ENCODE measurements around the gene COQ10A. TPM values are rescaled to one million over a fixed set of nuclear protein-coding genes. Genes with fewer than 3 reads are reported as not detected.

Gene COQ10A
- total and polyA plus RNA-seq, 4 donors: 3.2 to 40.7 (median 15.5) TPM

DNA sequence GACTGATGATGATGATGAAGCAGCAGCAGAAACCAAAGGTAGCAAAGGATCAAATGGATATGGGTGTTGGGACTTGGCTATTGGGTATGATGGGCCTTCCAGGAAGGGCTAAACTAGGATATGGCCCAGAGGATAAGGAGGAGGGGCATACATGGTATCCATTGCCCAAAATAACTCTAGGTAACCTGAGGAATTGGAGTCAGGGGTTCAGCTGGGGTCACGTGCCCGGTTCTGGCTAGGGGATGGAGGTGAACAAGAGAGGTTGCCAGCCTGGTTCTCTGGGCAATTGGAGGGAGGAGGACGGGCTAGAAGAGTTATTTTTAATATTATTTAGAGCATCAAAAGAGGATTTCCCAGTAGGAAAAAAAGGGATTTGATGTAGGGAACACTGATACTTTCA is 5.8 kb upstream of the COQ10A start:
- TF ChIP-seq, protein P1, sequence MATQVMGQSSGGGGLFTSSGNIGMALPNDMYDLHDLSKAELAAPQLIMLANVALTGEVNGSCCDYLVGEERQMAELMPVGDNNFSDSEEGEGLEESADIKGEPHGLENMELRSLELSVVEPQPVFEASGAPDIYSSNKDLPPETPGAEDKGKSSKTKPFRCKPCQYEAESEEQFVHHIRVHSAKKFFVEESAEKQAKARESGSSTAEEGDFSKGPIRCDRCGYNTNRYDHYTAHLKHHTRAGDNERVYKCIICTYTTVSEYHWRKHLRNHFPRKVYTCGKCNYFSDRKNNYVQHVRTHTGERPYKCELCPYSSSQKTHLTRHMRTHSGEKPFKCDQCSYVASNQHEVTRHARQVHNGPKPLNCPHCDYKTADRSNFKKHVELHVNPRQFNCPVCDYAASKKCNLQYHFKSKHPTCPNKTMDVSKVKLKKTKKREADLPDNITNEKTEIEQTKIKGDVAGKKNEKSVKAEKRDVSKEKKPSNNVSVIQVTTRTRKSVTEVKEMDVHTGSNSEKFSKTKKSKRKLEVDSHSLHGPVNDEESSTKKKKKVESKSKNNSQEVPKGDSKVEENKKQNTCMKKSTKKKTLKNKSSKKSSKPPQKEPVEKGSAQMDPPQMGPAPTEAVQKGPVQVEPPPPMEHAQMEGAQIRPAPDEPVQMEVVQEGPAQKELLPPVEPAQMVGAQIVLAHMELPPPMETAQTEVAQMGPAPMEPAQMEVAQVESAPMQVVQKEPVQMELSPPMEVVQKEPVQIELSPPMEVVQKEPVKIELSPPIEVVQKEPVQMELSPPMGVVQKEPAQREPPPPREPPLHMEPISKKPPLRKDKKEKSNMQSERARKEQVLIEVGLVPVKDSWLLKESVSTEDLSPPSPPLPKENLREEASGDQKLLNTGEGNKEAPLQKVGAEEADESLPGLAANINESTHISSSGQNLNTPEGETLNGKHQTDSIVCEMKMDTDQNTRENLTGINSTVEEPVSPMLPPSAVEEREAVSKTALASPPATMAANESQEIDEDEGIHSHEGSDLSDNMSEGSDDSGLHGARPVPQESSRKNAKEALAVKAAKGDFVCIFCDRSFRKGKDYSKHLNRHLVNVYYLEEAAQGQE (IDR thresholded peaks at IDR 0.05): no peak
- TF ChIP-seq FOXA2 (IDR thresholded peaks at IDR 0.05) (no peak), EGR1 (IDR thresholded peaks at IDR 0.05; ENCODE audit: low read depth in 2 of 2) (no peak), YY1 (IDR thresholded peaks at IDR 0.05) (no peak), GABPA (IDR thresholded peaks at IDR 0.05 in 1 of 2, conservative IDR thresholded peaks at IDR 0.05 in 1 of 2) (no peak), HNF4A (conservative IDR thresholded peaks at IDR 0.05) (no peak), JUND (IDR thresholded peaks at IDR 0.05) (no peak), NR2F2 (IDR thresholded peaks at IDR 0.05) (no peak), FOXA1 (IDR thresholded peaks at IDR 0.05) (no peak)
- TF ChIP-seq, protein P2, sequence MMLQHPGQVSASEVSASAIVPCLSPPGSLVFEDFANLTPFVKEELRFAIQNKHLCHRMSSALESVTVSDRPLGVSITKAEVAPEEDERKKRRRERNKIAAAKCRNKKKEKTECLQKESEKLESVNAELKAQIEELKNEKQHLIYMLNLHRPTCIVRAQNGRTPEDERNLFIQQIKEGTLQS (IDR thresholded peaks at IDR 0.05): no peak
- TF ChIP-seq, protein P3, sequence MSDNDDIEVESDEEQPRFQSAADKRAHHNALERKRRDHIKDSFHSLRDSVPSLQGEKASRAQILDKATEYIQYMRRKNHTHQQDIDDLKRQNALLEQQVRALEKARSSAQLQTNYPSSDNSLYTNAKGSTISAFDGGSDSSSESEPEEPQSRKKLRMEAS (IDR thresholded peaks at IDR 0.05): no peak
- TF ChIP-seq, protein P4, sequence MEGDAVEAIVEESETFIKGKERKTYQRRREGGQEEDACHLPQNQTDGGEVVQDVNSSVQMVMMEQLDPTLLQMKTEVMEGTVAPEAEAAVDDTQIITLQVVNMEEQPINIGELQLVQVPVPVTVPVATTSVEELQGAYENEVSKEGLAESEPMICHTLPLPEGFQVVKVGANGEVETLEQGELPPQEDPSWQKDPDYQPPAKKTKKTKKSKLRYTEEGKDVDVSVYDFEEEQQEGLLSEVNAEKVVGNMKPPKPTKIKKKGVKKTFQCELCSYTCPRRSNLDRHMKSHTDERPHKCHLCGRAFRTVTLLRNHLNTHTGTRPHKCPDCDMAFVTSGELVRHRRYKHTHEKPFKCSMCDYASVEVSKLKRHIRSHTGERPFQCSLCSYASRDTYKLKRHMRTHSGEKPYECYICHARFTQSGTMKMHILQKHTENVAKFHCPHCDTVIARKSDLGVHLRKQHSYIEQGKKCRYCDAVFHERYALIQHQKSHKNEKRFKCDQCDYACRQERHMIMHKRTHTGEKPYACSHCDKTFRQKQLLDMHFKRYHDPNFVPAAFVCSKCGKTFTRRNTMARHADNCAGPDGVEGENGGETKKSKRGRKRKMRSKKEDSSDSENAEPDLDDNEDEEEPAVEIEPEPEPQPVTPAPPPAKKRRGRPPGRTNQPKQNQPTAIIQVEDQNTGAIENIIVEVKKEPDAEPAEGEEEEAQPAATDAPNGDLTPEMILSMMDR (IDR thresholded peaks at IDR 0.05; ENCODE audit: low read depth, low read length, missing input control): no peak
- no peak overlapping the region for H3K27ac ChIP-seq (ENCODE audit: low read depth in 1 of 2, low read length in 2 of 2)
- H3K4me3 ChIP-seq (ENCODE audit: low read depth in 1 of 3, low read length in 3 of 3): no peak overlapping the region
- peaks cover 0 to under 1% (median 0%) of the 10 kb centered on the region in 4 donors for H3K36me3 ChIP-seq (ENCODE audit: control insufficient read depth in 4 of 4, insufficient read depth in 3 of 4, low read depth in 1 of 4, low read length in 3 of 4)
- H3K4me1 ChIP-seq (ENCODE audit: control insufficient read depth in 4 of 4, insufficient read depth in 4 of 4, low read length in 3 of 4): peaks cover 1 to 23% (median 15%) of the 10 kb centered on the region in 4 donors
- H3K9me3 ChIP-seq (ENCODE audit: control insufficient read depth in 4 of 4, low read length in 3 of 4): no peaks in the 10 kb centered on the region
- WGBS: 80% methylated on average over 3 of the region's 3 CpGs
- H3K27me3 ChIP-seq (ENCODE audit: control insufficient read depth in 4 of 4, insufficient read depth in 4 of 4, low read length in 3 of 4): no peaks in the 10 kb centered on the region
- H3K9ac ChIP-seq (ENCODE audit: low read depth in 1 of 2, low read length in 2 of 2): no peak overlapping the region
- no peak for DNase-seq (ENCODE audit: low spot score)

DNA sequence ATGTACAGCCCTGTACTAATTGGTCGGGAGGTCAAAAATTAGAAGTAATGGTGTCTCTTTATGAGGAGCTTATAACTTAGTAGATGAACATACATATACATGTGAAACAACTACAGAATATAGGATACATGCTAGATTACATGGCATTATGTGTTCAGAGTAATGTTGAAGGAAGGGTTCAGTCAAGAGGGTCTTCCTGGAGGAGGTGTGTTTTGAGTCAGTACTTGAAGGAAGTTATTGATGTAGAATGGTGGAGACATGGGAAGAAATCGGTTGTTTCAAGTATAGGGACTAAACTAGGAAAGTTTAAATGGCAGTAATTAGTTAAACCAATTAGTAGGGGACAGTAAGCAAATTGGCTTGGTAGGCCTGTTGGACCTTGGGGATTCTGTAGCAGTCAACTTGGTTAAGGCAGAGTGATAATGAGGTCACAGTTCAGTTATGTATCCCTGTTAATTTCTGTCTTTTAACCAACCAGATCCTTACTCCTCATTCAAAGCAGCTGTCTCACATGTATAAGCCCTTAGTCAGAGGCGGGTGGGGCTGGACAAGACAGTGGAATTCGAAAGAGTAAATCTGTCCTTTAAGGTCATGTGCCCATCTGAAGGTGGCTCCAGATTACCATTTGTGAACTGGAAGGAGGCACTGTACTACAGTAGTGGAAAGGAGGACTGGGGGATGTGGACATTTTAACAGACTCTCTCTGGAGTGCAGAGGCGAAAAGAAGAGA is 5.1 kb upstream of the COQ10A start:
- Histone ChIP-seq H3K4me3 (ENCODE audit: low read depth in 1 of 3, low read length in 3 of 3) (no peak overlapping the region), H3K4me1 (ENCODE audit: control insufficient read depth in 4 of 4, insufficient read depth in 4 of 4, low read length in 3 of 4) (peaks cover 1 to 25% (median 20%) of the 10 kb centered on the region in 4 donors), H3K27ac (ENCODE audit: low read depth in 1 of 2, low read length in 2 of 2) (no peak overlapping the region), H3K9me3 (ENCODE audit: control insufficient read depth in 4 of 4, low read length in 3 of 4) (no peaks in the 10 kb centered on the region), H3K9ac (ENCODE audit: low read depth in 1 of 2, low read length in 2 of 2) (no peak overlapping the region), H3K36me3 (ENCODE audit: control insufficient read depth in 4 of 4, insufficient read depth in 3 of 4, low read depth in 1 of 4, low read length in 3 of 4) (no peaks in the 10 kb centered on the region), H3K27me3 (ENCODE audit: control insufficient read depth in 4 of 4, insufficient read depth in 4 of 4, low read length in 3 of 4) (no peaks in the 10 kb centered on the region)
- no peak for DNase-seq (ENCODE audit: low spot score)
- WGBS: 92% methylated on average over 5 of the region's 5 CpGs
- TF ChIP-seq SP1 (IDR thresholded peaks at IDR 0.05) (no peak), NR2F2 (IDR thresholded peaks at IDR 0.05) (no peak), JUND (IDR thresholded peaks at IDR 0.05) (no peak), HNF4A (conservative IDR thresholded peaks at IDR 0.05) (no peak), GABPA (IDR thresholded peaks at IDR 0.05 in 1 of 2, conservative IDR thresholded peaks at IDR 0.05 in 1 of 2) (no peak), TAF1 (conservative IDR thresholded peaks at IDR 0.05) (no peak), YY1 (IDR thresholded peaks at IDR 0.05) (no peak), RAD21 (IDR thresholded peaks at IDR 0.05) (no peak)
- TF ChIP-seq, protein P4 (IDR thresholded peaks at IDR 0.05; ENCODE audit: low read depth, low read length, missing input control): no peak
- TF ChIP-seq, protein P1 (IDR thresholded peaks at IDR 0.05): no peak
- TF ChIP-seq, protein P3 (IDR thresholded peaks at IDR 0.05): no peak
- TF ChIP-seq, protein P2 (IDR thresholded peaks at IDR 0.05): no peak
